Measurements from ENCODE around the gene LRMDA. TPM values are rescaled to one million over a fixed set of nuclear protein-coding genes. Genes with fewer than 3 reads are reported as not detected.

The LRMDA gene
- total RNA-seq, 2 experiments from 2014 or later = not detected

DNA sequence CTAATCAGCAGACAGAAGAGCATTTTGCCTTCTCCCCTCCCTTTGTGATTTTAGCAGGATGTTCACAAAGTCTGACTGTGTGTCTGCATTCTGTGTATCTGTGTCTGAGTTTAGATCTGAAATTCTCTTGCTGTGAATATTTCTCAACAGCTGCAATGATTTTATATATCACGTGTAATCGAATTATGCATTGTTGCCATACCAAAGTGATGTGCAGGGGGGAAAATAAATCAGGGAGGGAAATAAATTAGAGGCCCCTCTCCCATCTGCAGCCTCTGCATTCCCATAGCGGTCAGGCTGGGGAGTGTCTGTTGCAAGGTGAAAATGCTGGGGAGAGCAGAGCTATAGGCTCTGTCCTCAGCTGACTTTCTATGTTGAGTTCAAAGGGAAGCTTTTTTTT is 209.0 kb downstream of the LRMDA start:
- Mint-ChIP-seq H3K36me3 (ENCODE audit: low read depth) (no peaks in the 10 kb centered on the region), H3K4me1 (ENCODE audit: low read depth) (no peaks in the 10 kb centered on the region), H3K27ac (no peak overlapping the region), H3K9me3 (no peaks in the 10 kb centered on the region), H3K27me3 (peaks cover 18% of the 10 kb centered on the region), H3K4me3 (no peak overlapping the region)
- TF ChIP-seq CTCF (IDR thresholded peaks at IDR 0.05) = no peak
- H3K27me3 ChIP-seq (ENCODE audit: control insufficient read depth in 1 of 2, insufficient read depth in 2 of 2, low read length in 2 of 2) = no peaks in the 10 kb centered on the region
- no peaks in the 10 kb centered on the region for H3K36me3 ChIP-seq (ENCODE audit: insufficient read depth, low read length)
- no peaks in the 10 kb centered on the region for H3K9me3 ChIP-seq (ENCODE audit: control insufficient read depth in 1 of 2, insufficient read depth in 1 of 2, low read length in 2 of 2)
- POLR2A ChIA-PET = no interaction called here
- CTCF ChIA-PET = no interaction called here
- intact Hi-C loops (cut with DNase I, micrococcal nuclease) = no loop called here
- H3K4me3 ChIP-seq (ENCODE audit: low read length) = no peak overlapping the region
- ATAC-seq (ENCODE audit: poor library complexity) (no peak), DNase-seq (no peak)
- H3K4me1 ChIP-seq (ENCODE audit: insufficient read depth, low read length) = no peaks in the 10 kb centered on the region
- no peak overlapping the region for H3K27ac ChIP-seq (ENCODE audit: low read depth in 1 of 2, low read length in 2 of 2)

GRCh38 chr10:75640803-75641202 is 209.4 kb downstream of the LRMDA start:
- no peaks in the 10 kb centered on the region for H3K4me1 Mint-ChIP-seq (ENCODE audit: low read depth)
- no peaks in the 10 kb centered on the region for H3K36me3 Mint-ChIP-seq (ENCODE audit: low read depth)
- H3K27ac Mint-ChIP-seq = no peak overlapping the region
- Histone ChIP-seq H3K4me1 (ENCODE audit: insufficient read depth, low read length) (no peaks in the 10 kb centered on the region), H3K9me3 (ENCODE audit: control insufficient read depth in 1 of 2, insufficient read depth in 1 of 2, low read length in 2 of 2) (no peaks in the 10 kb centered on the region), H3K27ac (ENCODE audit: low read depth in 1 of 2, low read length in 2 of 2) (no peak overlapping the region), H3K36me3 (ENCODE audit: insufficient read depth, low read length) (no peaks in the 10 kb centered on the region), H3K27me3 (ENCODE audit: control insufficient read depth in 1 of 2, insufficient read depth in 2 of 2, low read length in 2 of 2) (no peaks in the 10 kb centered on the region), H3K4me3 (ENCODE audit: low read length) (no peak overlapping the region)
- peaks cover 21% of the 10 kb centered on the region for H3K27me3 Mint-ChIP-seq
- no peak for TF ChIP-seq CTCF (IDR thresholded peaks at IDR 0.05)
- no peak for ATAC-seq (ENCODE audit: poor library complexity)
- DNase-seq = no peak
- ChIA-PET POLR2A (no interaction called here), CTCF (no interaction called here)
- H3K4me3 Mint-ChIP-seq = no peak overlapping the region
- H3K9me3 Mint-ChIP-seq = no peaks in the 10 kb centered on the region
- intact Hi-C loops (cut with DNase I, micrococcal nuclease) = no loop called here

GRCh38 chr10:75643405-75643804 is 212.0 kb downstream of the LRMDA start:
- no peaks in the 10 kb centered on the region for H3K27me3 ChIP-seq (ENCODE audit: control insufficient read depth in 1 of 2, insufficient read depth in 2 of 2, low read length in 2 of 2)
- no peak for TF ChIP-seq CTCF (IDR thresholded peaks at IDR 0.05)
- CTCF ChIA-PET = no interaction called here
- no peak overlapping the region for H3K27ac ChIP-seq (ENCODE audit: low read depth in 1 of 2, low read length in 2 of 2)
- no peak for DNase-seq
- H3K36me3 ChIP-seq (ENCODE audit: insufficient read depth, low read length) = no peaks in the 10 kb centered on the region
- no peaks in the 10 kb centered on the region for H3K36me3 Mint-ChIP-seq (ENCODE audit: low read depth)
- H3K4me1 Mint-ChIP-seq (ENCODE audit: low read depth) = no peaks in the 10 kb centered on the region
- H3K27me3 Mint-ChIP-seq = peaks cover 15% of the 10 kb centered on the region
- H3K4me1 ChIP-seq (ENCODE audit: insufficient read depth, low read length) = no peaks in the 10 kb centered on the region
- no peak for ATAC-seq (ENCODE audit: poor library complexity)
- no peak overlapping the region for H3K4me3 Mint-ChIP-seq
- no peak overlapping the region for H3K27ac Mint-ChIP-seq
- POLR2A ChIA-PET = no interaction called here
- no peaks in the 10 kb centered on the region for H3K9me3 ChIP-seq (ENCODE audit: control insufficient read depth in 1 of 2, insufficient read depth in 1 of 2, low read length in 2 of 2)
- H3K4me3 ChIP-seq (ENCODE audit: low read length) = no peak overlapping the region
- no peaks in the 10 kb centered on the region for H3K9me3 Mint-ChIP-seq
- intact Hi-C loops (cut with DNase I, micrococcal nuclease) = no loop called here
